CD4-positive, alpha-beta T cell treated with Interleukin-6 at 100 ng/mL for 8 hours (primary cell): ENCODE data around the gene EFNB1.

Experiments used
- DNase-seq: peaks from one replicate; pipeline ENCODE4 v3.0.0-alpha.2; 2020; ENCODE audit warnings: mixed read lengths, low spot score

Gene EFNB1

DNA sequence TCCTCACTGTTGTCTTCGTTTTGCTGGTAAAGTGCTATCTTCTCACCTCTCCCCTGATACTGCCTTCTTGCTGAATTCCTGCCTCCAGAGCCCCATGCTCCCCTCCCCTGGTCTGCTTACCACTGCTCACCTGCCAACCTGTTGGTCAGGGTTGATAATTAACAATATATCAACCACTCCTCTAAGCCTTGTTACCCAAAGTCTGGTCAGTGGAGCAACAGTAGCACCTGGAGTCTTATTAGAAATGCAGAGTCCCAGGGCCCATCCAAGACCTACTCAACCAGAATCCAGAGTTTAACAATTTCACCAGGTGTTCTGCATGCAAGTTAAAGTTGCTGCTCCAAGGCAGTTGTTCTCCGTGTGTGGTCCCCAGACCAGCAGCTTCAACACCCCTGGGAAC is 55.0 kb downstream of the EFNB1 start:
- DNase-seq: no peak

DNA sequence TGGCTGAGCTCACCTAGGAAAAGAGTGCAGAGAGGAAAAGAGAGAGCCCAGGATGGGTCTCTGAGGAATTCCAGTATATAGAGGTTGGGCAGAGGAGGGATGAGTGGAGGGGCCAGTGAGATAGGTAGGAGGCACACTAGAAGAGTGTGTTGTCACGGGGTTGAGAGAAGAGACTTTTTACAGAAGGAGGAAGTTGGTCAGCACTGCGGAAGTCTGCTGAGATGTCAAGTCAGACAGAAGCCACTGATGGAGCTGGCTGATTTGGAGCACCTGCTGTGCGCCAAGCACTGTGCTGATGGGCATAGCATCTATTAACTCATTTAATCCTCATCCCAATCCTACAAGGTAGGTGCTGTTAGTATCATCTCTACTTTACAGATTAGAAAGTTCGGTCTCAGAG is 60.4 kb downstream of the EFNB1 start:
- DNase-seq: no peak
